ENCODE data around the gene CDH13.
"Not testable (repeated sequence)": the region's sequence is repeated elsewhere in the genome, so short reads cannot be mapped to it uniquely, and the experiment has no call there.

CDH13 gene

DNA sequence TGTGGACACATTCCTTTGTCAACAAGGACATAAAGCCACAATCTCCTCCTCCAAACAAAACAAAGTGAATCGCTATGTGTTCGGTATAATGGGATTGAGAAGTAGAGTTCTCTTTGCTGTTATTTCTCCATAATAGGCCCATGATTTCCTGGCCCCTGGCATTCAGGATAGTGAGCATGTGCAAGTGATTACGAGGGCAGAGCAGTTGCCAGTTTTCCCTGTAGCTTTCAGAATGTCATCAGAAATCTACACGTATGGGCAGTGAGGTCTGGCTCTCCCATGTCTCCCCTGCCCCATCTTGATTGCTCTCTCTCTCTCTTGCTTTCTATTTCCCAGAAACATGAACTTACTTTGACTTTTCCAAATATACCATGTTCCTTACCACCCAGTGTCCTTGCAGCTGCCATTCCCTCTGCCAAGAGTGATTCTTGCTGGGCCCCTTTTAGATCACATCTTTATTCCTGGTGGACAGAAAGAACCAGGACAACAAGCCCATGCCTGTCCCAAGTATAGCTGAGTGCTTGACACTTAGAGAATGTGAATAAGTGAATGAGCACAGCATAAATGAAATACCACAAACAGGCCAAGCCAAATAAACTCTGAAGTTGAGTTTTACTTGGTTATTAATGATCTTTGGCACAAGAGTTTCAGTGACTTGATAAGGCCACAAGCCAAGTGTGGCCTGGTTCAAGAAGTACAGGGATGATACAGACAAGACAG lies 273.1 kb downstream of the CDH13 start:
- no peak for DNase-seq

DNA sequence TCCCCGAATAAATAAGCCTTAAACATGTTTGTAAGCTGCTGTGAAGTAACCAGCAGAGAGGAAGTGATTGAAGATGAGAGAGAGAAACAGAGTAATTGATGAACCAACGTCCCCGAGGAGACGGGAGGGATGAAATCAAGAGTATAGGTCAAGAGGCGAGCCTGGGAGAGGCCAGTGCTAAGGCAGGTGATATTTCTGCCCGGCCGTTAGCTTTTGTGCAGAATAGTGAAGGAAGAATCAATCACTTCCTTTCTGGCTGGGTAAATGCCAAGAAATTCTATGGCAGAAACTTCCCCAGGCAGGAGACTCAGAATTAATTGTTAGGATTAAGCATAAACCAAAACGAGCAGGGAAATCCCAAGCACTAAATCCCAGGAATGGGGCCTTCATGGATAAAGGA lies 273.8 kb downstream of the CDH13 start:
- DNase-seq: no peak

DNA sequence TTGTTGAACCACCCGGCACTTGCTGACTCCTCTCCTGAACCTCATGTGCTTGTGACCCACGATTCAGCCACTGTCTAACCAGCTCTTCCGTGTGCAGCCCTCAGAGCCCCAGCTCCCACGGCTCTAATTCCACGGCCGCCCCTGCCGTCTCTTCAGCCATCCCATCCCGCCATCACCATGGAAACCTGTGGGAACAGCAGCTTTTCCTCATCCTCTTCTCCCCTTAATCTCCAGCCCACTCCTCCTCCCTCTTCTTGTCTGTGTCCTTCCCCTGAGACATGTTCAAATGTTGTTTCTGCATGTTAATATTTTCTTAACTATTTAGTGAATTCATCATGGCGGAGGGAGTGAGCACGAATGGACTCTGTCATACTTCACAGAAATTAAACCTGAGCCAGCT lies 285.2 kb downstream of the CDH13 start:
- DNase-seq: no peak

DNA sequence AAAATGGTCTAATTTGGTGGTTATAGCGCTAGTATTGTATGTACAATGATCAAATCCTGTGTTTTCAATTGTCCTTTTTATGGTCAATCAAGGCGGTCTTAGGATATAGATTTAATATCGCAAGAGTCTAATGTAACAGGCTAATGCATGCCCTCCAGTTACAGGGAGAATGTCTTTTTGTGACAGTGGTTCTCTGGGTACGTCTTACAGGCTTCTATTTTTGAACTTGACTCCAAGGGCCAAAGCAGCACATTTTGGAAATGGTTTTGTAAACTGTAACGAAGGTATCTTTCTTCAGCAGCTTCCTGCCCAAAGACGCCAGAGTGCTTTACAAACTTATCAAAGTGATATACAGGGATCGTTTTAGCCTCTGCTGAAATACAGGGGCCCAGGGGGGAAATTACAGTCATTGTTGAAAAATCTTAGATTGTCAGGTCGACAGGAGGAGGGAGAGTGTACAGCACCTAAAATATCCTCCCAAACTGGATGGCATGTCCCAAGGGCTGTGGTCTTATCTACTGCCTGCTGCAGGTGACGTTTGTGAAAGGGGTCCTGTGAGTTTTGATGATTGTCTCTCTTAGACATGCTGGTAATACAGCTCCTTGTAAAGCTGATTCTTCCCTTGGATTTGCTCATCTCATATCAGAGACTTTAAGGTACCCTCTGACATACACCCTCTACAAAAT lies 288.5 kb downstream of the CDH13 start:
- no peak for DNase-seq

DNA sequence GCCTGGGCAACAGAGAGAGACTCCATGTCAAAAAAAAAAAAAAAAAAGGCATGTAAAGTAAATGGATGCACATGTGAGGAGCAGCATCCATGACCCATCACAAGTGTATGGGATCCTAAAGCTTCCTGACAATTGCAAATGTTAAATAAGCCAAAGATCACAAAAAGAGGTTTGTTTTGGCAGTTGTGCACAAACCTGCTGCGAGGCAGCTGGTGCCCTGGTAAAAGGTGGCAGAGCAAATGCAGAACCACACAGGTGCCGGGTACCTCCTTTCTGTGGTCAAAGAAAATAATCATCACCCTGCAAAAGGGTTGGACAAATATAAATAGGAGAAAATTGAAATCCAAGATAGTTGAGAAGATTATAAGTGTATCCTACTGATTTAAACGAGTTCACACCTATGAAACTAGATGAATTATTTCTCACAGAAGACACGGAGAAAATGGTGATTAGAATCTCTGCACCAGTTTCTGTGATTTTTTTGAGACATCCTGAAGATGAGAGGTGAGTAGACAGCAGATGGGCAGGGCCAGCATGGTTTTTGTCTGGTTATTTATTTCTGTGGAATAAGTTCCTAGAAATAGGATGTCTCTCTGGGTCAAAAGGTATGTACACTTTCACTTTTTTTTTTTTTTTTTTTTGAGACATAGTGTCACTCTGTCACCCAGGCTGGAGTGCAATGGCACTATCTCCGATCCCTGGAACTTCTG lies 291.3 kb downstream of the CDH13 start:
- DNase-seq: no peak

DNA sequence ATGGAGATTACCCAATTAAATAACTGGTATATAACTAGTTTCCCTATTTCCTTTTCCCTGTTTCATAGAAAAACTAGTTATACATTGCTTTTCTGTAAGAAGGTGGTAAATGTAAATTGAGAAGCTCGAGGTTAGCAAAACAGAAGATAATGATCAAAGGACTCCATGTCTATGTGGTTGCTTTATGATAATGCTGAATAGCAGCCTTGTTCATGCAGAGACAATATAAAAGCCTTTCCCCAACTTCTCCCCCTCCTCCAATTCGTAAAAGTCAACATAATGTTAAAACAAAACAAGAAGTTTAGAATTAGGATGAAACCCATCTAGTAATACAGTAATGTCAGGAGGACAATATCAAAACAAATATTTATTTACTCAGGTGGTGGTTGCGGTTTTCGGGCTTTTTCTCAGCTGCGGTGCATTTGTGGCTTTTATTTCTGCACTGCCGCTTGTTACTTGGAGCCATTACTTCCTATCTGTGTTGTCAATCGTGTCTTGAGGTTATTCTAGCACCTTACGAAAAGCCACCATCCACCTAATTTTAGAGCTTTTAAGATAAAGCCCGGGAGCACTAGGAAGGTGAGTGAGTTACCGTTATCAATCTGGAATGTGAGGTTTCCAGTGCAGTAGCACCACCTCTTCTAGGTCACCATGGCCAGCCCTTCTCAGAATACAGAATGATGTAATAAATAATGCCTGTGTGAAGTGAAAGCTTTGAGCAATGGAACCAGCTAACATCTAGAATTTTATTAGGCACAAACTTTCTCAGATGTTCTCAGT lies 297.5 kb downstream of the CDH13 start:
- DNase-seq: no peak

DNA sequence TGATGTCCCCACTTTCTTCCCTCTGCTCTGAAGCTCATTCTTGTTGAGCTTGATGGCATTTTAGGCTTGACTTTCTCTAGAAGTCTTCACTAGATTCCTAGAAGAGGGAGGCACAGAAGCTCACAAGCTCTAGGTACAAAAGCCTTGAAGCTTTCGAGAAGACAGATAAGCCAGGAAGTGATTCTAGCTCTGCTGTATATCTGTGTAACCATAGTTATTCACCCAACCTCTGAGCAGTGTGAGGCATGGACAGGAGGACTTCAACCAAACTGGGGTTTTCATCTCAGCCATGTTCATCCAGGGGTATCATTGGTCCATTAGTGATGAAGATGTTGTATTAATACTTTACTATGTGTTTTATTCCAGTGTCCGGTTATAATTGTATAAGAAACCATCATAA lies 299.7 kb downstream of the CDH13 start:
- DNase-seq: no peak

DNA sequence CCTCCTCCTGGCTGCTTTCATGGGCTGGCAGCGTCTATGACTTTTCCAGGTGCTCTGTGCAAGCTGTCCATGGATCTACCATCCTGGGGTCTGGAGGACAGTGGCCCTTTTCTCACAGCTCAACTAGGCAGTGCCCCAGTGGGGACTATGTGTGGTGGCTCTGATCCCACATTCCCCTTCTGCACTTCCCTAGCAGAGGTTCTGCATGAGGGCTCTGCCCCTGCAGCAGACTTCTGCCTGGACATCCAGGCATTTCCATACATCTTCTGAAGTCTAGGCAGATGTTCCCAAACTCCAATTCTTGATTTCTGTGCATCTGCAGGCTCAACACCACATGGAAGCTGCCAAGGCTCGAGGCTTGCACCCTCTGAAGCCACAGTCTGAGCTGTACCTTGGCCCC lies 307.2 kb downstream of the CDH13 start:
- not testable (repeated sequence) for DNase-seq

DNA sequence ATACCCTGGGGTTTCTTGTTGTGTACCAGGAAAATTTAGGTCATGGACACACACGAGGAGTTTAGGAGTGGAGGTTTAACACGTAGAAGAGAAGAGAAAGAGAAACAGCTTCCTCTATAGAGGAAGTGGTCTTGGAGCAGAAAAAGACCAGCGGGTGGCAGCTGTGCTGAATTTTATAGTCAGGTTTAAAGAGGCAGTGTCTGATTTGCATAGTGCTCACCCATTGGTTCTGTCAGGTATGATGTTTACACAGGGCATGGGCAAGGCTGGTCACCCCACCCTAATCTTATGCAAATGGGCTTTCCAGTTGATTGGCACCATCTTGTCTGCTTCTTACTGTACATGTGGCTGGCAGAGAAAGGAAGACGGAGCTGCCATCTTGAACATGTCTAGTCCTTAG lies 309.0 kb downstream of the CDH13 start:
- DNase-seq: no peak

DNA sequence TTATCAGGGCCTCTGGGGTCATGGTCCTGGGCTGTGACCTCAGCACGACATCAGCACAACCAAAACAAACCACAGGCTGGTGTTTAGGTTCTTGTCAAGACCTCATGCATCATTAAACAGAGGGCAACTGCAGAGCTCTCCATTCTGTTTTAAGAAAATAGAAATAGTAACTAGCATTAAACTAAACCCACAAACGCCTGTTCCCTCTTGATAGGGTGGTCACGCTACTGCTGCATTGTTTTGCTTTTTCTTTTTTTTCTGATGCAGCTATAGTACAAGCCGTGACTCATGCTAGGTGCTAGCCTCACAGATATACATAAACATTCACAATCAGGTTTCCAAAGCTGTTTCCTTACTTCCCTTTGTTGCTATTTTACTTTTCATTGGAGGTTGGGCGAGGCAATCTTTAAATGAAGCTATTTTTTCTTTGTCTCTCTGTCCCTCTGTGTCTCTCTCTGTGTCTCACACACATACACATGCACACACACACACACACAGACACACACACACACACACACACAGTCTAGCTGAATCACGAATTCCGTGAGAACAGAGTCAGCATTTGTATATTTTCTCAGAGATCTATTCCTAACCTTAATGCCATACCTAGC lies 310.3 kb downstream of the CDH13 start:
- no peak for DNase-seq

DNA sequence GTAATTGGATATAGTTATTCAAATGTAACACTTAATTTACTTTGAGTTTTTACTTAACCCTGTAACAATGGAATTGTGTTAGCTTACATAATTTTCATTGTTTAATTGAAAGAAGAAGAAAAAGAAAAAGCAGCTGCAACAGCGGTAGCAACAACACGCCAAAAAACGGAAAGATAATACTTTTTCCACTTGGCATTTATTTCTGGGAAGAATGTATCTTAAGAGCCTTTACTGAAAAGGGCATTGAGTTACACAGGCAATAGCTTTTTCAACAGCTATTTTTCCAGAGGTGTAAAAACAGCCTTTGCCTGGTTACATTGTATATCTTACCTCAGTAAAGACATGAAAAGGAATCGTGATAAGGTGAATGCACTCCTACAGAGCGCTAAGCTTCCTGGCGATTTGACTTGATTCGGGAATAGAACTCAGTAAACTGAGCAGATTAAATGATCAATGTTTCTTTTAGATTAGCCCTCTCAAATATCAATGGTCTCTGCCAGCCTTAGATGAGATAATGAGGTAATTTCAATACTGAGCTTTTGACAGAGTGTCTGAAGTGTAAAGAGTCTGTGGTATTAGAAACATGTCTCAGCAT lies 311.3 kb downstream of the CDH13 start:
- DNase-seq: no peak

DNA sequence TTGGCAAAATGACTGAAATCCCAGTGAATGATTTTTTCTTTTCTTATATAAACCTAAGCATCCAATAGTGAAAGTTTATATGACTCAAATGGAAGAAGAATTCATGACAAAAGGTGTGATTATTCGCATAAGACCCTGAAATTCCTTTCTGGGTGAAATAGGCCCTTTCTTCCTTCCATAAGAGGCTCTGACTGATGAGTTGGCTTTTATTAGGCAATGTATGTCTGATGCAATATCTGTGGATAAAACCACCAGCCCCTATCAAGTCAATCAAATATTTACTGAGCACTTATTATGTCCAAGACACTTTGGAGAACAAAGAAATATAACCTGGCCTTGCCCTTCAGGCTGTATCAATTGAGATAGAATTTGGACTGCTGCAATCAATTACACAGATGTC lies 316.6 kb downstream of the CDH13 start:
- no peak for DNase-seq

DNA sequence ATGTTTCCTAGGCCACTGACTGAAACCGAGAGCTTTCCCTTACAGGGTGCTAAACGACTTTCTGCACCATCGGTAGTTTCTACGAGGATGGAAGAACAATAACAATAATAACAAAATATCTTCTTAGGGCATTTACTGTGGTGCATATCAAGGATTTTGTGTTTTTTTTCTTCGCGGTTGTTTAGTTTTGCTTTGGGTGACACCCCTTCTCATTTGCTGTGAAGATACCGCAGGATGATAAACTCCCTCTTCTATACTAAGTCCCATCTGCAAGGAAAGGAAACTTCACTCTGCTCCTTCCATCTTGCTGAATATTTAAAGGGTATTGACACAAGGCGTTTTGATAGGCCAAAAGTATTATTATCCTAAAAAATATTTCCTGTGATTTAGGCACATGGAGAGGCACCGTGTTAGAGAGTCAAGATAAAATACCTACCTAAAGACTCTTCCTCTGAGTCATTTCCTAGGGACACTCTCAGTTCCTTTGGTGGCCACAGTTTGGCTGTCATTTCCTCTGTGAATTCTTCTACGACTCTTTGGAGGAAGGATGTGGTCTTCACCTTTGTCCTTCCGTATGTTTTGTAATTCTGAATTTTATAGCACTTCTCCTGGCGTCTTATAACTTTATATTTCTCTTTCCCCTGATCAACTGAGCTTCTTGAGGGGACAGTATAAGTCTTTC lies 318.8 kb downstream of the CDH13 start:
- DNase-seq: no peak

DNA sequence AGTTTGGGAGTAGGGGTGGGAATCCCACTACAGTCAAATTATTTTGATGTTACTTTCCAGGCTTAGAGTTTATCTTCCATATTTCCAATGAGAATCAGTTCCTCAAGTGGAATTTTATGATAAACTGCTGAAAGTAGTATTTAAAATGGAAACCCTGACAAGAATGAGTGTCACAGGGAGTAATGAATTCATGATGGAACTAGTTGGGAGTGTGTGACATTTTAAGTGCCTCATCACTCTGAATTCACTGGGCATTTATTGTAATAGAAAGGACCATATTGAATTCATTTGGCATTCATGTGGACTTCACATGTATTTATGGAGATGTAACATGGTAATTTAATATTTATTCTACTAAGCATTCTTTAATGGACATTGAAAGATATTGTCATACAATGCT lies 320.9 kb downstream of the CDH13 start:
- DNase-seq: no peak

DNA sequence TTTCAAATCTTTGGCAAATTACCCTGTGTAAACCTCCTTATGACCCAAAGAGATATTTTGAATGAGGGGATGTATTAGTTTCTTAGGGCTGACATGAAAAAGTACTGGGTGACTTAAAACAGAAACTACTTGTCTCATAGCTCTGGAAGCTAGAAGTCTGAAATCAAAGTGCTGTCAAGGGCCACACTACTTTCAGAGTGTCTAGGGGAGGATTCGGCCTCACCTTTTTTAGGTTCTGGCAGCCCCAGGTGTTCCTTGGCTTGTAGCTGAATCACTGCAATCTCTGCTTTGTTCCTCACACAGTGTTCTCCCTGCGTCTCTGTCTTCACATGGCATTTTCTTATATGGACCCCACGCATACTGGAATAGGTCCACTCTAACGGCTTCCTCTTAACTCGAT lies 322.2 kb downstream of the CDH13 start:
- no peak for DNase-seq

DNA sequence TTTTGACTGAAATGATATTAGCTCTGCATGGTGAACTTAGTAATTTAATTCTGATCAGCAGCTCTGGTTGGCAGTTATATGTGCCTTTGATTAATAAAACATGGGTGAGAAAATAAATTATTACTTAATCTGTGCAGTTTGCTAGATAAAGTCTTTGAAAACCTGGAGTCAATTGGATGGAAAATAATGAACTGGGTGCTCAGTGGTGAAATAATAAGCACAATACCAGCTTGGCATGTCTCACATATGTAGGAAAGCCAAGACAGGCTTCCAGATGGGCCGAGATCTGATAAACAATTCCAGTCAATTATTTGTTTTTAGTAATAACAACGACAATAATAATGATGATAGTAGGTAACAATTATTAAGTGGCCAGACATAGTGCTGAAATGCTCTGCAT lies 326.7 kb downstream of the CDH13 start:
- no peak for DNase-seq

DNA sequence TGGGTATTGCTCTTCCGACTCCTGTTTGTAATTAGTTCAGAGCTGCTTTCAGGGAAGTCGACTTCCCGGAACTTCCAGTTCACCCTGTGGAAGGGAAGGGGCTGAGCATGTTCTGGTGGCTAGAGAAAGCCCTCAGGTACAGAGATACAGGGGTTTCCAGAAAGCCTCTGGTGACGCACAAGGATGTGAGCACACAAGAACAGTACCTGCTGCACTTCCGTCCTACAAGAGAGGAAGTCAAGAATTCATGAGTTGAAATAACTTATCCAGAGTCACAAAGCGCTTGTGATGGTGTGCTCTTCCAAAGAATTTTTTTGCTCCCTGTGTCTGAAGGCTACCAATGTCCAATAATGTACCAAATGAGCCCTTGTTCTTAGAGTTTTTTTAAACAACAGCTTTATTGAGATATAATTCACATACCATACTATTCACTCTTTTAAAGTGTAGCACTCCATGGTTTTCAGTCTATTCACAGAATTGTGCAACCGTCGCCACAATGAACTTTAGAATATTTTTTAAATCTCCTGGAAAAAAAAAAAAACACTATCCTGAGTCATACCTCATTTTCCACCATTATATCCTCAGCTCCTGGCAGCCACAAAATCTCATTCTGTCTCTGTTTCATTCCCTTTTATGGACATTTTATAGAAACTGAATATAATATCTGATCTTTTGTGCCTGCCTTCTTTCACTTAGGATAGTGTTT lies 327.6 kb downstream of the CDH13 start:
- no peak for DNase-seq

DNA sequence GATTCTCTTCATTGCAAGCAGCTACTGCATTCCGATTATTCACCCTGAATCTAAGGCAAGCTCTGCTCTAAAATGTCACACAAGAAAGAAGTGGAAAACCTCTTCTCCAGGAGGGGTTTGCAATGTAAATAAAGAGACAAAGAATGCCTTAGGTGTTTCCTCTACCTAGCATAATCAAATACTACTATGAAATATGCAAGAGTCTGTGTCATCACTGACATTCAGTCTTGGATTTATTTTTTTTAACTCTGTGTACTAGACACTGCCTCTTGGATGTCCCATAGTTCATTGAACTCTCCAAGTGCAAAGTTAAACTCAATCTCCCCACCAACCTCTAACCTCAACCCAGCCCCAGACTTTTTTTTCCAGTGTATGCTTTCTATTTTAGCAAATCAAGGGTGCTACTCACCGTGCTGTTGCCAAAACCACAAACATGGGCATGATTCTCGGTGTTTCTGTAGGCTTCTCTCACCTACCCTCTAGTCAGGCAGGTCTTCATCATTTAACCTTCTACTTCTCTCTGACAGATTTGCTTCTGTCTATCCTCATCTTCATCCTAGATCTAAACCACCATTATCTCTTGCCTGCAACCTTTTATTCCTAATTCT lies 329.1 kb downstream of the CDH13 start:
- DNase-seq: no peak

DNA sequence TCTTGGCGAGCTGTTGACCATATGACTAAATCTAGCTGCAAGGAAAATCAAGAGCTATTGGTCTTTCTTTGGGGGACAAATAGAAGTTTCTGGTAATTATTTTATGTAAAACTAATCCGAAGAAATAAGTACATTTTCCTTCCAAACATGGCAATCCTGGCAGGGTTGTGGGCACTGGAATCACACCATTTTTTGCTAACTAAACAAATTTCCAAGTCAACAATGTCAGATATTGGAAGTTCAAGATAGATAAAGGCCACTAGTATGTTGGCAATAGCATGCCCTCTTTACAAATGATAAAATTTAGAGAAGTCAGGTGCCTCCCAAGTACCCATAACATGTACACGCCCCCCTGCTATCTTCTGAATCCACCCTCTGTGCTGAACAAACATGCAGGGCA lies 330.4 kb downstream of the CDH13 start:
- no peak for DNase-seq

DNA sequence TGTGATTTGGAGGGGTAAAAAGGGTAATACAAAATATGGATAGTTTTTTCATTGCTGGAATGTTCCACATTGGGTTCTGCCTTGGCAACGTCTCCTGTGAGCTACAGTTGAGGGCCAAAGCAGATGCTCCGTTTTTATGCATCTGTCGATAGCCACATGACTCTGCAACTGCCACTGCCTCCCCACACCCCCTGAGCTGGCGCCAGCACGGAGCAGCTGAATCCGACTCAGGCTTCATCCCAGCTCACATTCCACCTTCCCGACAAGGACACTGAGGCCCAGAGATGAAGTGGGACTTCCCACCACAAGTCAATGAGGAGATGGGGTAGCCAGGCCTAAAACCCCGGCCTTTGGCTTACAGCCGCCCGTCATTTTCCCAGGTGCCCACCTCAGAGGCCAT lies 334.1 kb downstream of the CDH13 start:
- no peak for DNase-seq

DNA sequence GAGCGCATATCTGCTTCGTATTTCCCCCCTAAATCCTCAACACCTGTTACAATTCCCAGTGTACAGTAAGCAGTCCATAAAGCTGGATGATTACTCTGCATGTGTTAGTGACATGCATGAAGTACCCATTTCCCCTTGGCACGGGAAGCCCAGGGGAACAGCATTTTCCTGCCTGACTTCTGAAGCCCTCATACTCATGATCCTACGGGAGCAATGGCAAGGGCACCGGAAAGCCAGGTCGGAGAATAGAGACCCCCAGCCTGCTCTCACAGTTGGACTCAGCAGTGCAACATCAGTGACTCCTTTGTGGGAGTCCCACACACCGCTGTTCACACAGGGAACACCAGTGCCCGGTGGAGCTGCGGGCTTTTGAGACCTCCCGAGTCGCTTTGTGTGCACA lies 336.9 kb downstream of the CDH13 start:
- DNase-seq: no peak

All from suppressor macrophage treated with lipopolysaccharide for 1 hour (primary cell).